Right lobe of liver (tissue), 6 donors: ENCODE measurements around the gene DVL1. TPM values are rescaled to one million over a fixed set of nuclear protein-coding genes. Genes with fewer than 3 reads are reported as not detected.
"Not testable (repeated sequence)": the region's sequence is repeated elsewhere in the genome, so short reads cannot be mapped to it uniquely, and the experiment has no call there.

Source experiments
- ATAC-seq, 4 donors: fragments of 200-7000 bp; cut with Tn5 transposase; one replicate each; pipeline ENCODE4 v1.9.1; 2020; ENCODE audit warnings: mild to moderate bottlenecking in 4 of 4, moderate library complexity in 4 of 4
- DNase-seq, 3 donors: peaks; one replicate each; pipeline ENCODE4 v3.0.0-alpha.2; 2020
- H3K27ac ChIP-seq, 3 donors: fragments of 200-600 bp; one replicate each; pipeline ENCODE4 v1.8.0; 2022
- H3K27me3 ChIP-seq, 2 donors: fragments of 200-600 bp; one replicate each; pipeline ENCODE4 v1.8.0; 2022
- H3K36me3 ChIP-seq, 4 donors: fragments of 200-600 bp; sonication (generic) in 1 of 4; one replicate each; pipeline versions ENCODE4 v1.5.1 to v1.8.0; 2017 to 2022; ENCODE audit warnings: control low read depth in 1 of 4
- H3K4me1 ChIP-seq, 4 donors: fragments of 200-600 bp; sonication (generic) in 1 of 4; one replicate each; pipeline versions ENCODE4 v1.5.1 to v1.8.0; 2017 to 2022; ENCODE audit warnings: control low read depth in 1 of 4
- H3K4me3 ChIP-seq, 3 donors: fragments of 200-600 bp; one replicate each; pipeline ENCODE4 v1.8.0; 2022
- H3K9me3 ChIP-seq, 4 donors: fragments of 200-600 bp; sonication (generic) in 1 of 4; one replicate each; pipeline versions ENCODE4 v1.5.1 to v1.8.0; 2017 to 2022; ENCODE audit warnings: control low read depth in 1 of 4
- POLR2A ChIP-seq: fragments of 450-650 bp; IDR thresholded peaks from one replicate; pipeline ENCODE4 v1.6.1; 2017; ENCODE audit warnings: antibody characterized with exemption, mild to moderate bottlenecking
- WGBS: methylation state at CpG from one replicate; pipeline ENCODE4 v1.1.6; 2018; ENCODE audit warnings: low coverage, low lambda C conversion rate; ENCODE audit not compliant: insufficient coverage; ENCODE audit errors: missing lambda C conversion rate; 5-methylcytosine and 5-hydroxymethylcytosine counted together
- intact Hi-C, 2 donors: fragments of 100-400 bp; cut with DNase I; formaldehyde crosslinking; loops; one replicate each; pipeline versions ENCODE4 v1.11.2 to v1.14.1; 2022
- total RNA-seq, 6 experiments: library from RNA; depleted of rRNA in 2 of 6; stranded (reverse); fragments of >200 nt in 2 of 6; fragmentation: NEBNext Ultra II Directional in 3 of 6; extraction: Animal tissue kit (Norgen Biotek cat#: 25700) in 3 of 6; gene quantifications; one replicate each; pipeline versions ENCODE4 v1.1.0 to v1.2.4, GENCODE V29; 2016 to 2023
- TF ChIP-seq, protein P1 (sequence below), 4 donors: fragments of 200-600 bp in 3 of 4; fragments of 450-650 bp in 1 of 4; IDR thresholded peaks; one replicate each; pipeline versions ENCODE4 v1.5.1 to v1.8.0; 2016 to 2022; ENCODE audit warnings: antibody characterized with exemption in 4 of 4, mild to moderate bottlenecking in 2 of 4
- donor health status: DM: no; HTN: yes; CAD: no.
- donor health status: DM: no; HTN: no; CAD: no.
- donor health status: DM: no; HTN: no; CAD: no.
- donor health status: DM: no; HTN: yes; CAD: no.
- donor health status: DM: no; HTN: yes; CAD: no.

Gene DVL1
- total RNA-seq, 6 experiments from 2014 or later = 32.7 to 54.6 (median 41.2) TPM

- H3K27me3 ChIP-seq = no peaks in the 10 kb centered on the region
- intact Hi-C loops = no loop called here
- peaks cover 0 to 26% (median 9%) of the 10 kb centered on the region in 4 donors for H3K4me1 ChIP-seq
- H3K27ac ChIP-seq = no peak overlapping the region
- no peaks in the 10 kb centered on the region for H3K9me3 ChIP-seq
- H3K36me3 ChIP-seq = peaks cover 0 to 6% (median 0%) of the 10 kb centered on the region in 4 donors
- no CpG with 5 or more reads among the region's 12 CpGs for WGBS
- DNase-seq (no peak), ATAC-seq (no peak)
- TF ChIP-seq, protein P1, sequence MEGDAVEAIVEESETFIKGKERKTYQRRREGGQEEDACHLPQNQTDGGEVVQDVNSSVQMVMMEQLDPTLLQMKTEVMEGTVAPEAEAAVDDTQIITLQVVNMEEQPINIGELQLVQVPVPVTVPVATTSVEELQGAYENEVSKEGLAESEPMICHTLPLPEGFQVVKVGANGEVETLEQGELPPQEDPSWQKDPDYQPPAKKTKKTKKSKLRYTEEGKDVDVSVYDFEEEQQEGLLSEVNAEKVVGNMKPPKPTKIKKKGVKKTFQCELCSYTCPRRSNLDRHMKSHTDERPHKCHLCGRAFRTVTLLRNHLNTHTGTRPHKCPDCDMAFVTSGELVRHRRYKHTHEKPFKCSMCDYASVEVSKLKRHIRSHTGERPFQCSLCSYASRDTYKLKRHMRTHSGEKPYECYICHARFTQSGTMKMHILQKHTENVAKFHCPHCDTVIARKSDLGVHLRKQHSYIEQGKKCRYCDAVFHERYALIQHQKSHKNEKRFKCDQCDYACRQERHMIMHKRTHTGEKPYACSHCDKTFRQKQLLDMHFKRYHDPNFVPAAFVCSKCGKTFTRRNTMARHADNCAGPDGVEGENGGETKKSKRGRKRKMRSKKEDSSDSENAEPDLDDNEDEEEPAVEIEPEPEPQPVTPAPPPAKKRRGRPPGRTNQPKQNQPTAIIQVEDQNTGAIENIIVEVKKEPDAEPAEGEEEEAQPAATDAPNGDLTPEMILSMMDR (IDR thresholded peaks at IDR 0.05) = no peak
- TF ChIP-seq POLR2A = no peak
- no peak overlapping the region for H3K4me3 ChIP-seq
Observed at GRCh38 chr1:1371364-1371745, 22.1 kb upstream of the DVL1 start.

GRCh38 chr1:1370771-1371300 is 21.6 kb upstream of the DVL1 start:
- Histone ChIP-seq H3K4me3 (no peak overlapping the region), H3K9me3 (no peaks in the 10 kb centered on the region), H3K36me3 (peaks cover 0 to 6% (median 0%) of the 10 kb centered on the region in 4 donors), H3K27ac (no peak overlapping the region), H3K27me3 (no peaks in the 10 kb centered on the region), H3K4me1 (peaks cover 0 to 22% (median 9%) of the 10 kb centered on the region in 4 donors)
- 71% methylated on average over 5 of the region's 16 CpGs for WGBS
- ATAC-seq (no peak), DNase-seq (no peak)
- intact Hi-C loops = no loop called here
- TF ChIP-seq POLR2A = no peak
- TF ChIP-seq, protein P1 (IDR thresholded peaks at IDR 0.05) = no peak

- H3K9me3 ChIP-seq, H3K4me3 ChIP-seq, H3K36me3 ChIP-seq, ATAC-seq, intact Hi-C loops, DNase-seq, H3K27ac ChIP-seq, H3K27me3 ChIP-seq: not testable (repeated sequence)
- peaks cover 0 to 21% (median 9%) of the 10 kb centered on the region in 4 donors for H3K4me1 ChIP-seq
- 82% methylated on average over 14 of the region's 14 CpGs for WGBS
Observed at GRCh38 chr1:1370094-1370493, 20.9 kb upstream of the DVL1 start.

DNA sequence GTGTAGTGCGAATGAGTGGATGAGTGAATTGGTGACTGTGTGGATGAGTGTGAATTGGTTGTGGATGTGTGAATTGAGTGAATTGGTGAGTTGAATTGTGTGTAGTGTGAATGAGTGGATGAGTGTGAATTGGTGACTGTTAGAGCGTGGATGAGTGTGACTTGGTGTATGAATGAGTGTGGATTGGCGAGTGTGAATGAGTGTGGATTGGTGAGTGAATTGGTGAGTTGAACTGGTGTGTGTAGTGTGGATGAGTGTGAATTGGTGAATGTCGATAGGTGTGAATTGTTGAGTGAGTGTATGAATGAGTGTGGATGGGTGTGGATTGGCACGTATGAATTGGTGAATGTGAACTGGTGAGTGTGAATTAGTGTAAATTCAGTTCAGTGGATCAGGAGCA is 18.1 kb upstream of the DVL1 start:
- H3K4me3 ChIP-seq = no peak overlapping the region
- H3K27ac ChIP-seq = no peak overlapping the region

DNA sequence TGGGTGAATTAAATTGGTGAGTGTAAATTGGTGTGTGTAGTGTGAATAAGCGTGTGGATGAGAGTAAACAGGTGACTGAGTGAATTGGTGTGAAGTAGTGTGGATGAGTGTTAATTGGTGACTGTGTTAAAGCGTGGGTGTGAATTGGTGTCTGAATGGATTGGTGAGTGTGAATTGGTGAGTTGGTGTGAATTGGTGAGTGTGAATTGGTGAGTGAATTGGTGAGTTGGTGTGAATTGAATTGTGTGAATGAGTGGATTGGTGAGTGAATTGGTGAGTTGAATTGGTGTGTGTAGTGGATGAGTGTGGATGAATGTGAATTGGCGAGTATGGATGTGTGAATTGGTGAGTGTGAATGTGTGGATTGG is 17.5 kb upstream of the DVL1 start:
- intact Hi-C loops = no loop called here
- H3K9me3 ChIP-seq = no peaks in the 10 kb centered on the region
- no peaks in the 10 kb centered on the region for H3K27me3 ChIP-seq
- H3K27ac ChIP-seq = no peak overlapping the region
- no peak for DNase-seq
- no peaks in the 10 kb centered on the region for H3K36me3 ChIP-seq
- ATAC-seq = no peak
- WGBS = 93% methylated on average over 3 of the region's 3 CpGs
- peaks cover 0 to under 1% (median 0%) of the 10 kb centered on the region in 4 donors for H3K4me1 ChIP-seq
- no peak for TF ChIP-seq POLR2A
- TF ChIP-seq, protein P1 (IDR thresholded peaks at IDR 0.05) = no peak
- H3K4me3 ChIP-seq = no peak overlapping the region

More for the DNA sequence above, 18.1 kb upstream of the DVL1 start:
- TF ChIP-seq, protein P1 (IDR thresholded peaks at IDR 0.05) = no peak
- no peak for TF ChIP-seq POLR2A
- Histone ChIP-seq H3K9me3 (no peaks in the 10 kb centered on the region), H3K4me1 (peaks cover 0 to 7% (median 3%) of the 10 kb centered on the region in 4 donors), H3K27me3 (no peaks in the 10 kb centered on the region), H3K36me3 (no peaks in the 10 kb centered on the region)
- ATAC-seq (no peak), DNase-seq (no peak)
- intact Hi-C loops = no loop called here
- WGBS = 92% methylated on average over 3 of the region's 5 CpGs
